Nephron progenitor cell (in vitro differentiated cells): ENCODE data around the gene TMEM117.

ENCODE experiments used
- DNase-seq: peaks from one replicate; pipeline ENCODE4 v3.0.0; 2021
- H3K27ac Mint-ChIP-seq: 2 replicates; pipeline ENCODE4 v1.8.0; 2021; ENCODE audit warnings: mild to moderate bottlenecking, moderate library complexity, mixed read lengths
- H3K27me3 Mint-ChIP-seq: 2 replicates; pipeline ENCODE4 v1.8.0; 2021; ENCODE audit warnings: mild to moderate bottlenecking, low read depth, mixed read lengths; ENCODE audit not compliant: poor library complexity
- H3K36me3 Mint-ChIP-seq: 2 replicates; pipeline ENCODE4 v1.8.0; 2021; ENCODE audit warnings: low read depth, mixed read lengths
- H3K4me1 Mint-ChIP-seq: 2 replicates; pipeline ENCODE4 v1.8.0; 2021; ENCODE audit warnings: mixed read lengths
- H3K4me3 Mint-ChIP-seq: 2 replicates; pipeline ENCODE4 v1.8.0; 2021; ENCODE audit warnings: mild to moderate bottlenecking, moderate library complexity, mixed read lengths
- H3K9me3 Mint-ChIP-seq: 2 replicates; pipeline ENCODE4 v1.8.0; 2021; ENCODE audit warnings: mild to moderate bottlenecking, moderate library complexity, mixed read lengths
- CTCF ChIP-seq: fragments of 200-600 bp; sonication (generic); IDR thresholded peaks from 2 replicates; pipeline ENCODE4 v1.5.0; 2021; ENCODE audit warnings: antibody characterized with exemption

Gene TMEM117

DNA sequence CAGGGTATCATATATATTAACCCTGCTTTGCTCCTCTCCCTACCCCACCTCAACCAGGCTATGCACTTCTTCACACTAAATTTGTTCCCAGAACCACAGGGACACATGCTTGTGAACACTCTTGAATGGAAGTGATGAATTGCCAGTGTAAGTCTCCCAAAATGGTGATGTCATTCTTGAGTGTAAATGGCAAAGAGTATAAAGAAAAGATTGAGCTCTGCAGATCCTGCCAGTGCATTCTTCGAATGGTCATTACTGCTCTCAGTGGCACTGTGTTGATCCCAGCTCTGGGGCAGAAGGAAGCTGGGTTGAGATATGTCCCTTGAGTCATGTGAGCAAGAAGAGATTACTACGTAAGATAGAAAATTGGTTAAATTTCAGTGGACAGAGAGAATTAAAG is 313.1 kb downstream of the TMEM117 start:
- Mint-ChIP-seq H3K4me3 (no peak overlapping the region), H3K4me1 (peaks cover 1% of the 10 kb centered on the region), H3K27ac (no peak overlapping the region), H3K27me3 (no peaks in the 10 kb centered on the region), H3K36me3 (no peaks in the 10 kb centered on the region), H3K9me3 (no peaks in the 10 kb centered on the region)
- TF ChIP-seq CTCF = no peak
- DNase-seq = no peak

- Mint-ChIP-seq H3K27me3 (no peaks in the 10 kb centered on the region), H3K36me3 (no peaks in the 10 kb centered on the region), H3K4me3 (no peak overlapping the region)
Observed at GRCh38 chr12:44154128-44154527, 318.2 kb downstream of the TMEM117 start.

GRCh38 chr12:44155358-44155757 is 319.5 kb downstream of the TMEM117 start:
- Mint-ChIP-seq H3K27me3 (no peaks in the 10 kb centered on the region), H3K4me1 (peaks cover 13% of the 10 kb centered on the region), H3K4me3 (no peak overlapping the region), H3K9me3 (no peaks in the 10 kb centered on the region), H3K36me3 (no peaks in the 10 kb centered on the region), H3K27ac (no peak overlapping the region)
- no peak for DNase-seq
- TF ChIP-seq CTCF = no peak

More at GRCh38 chr12:44154128-44154527, 318.2 kb downstream of the TMEM117 start:
- Mint-ChIP-seq H3K9me3 (no peaks in the 10 kb centered on the region), H3K4me1 (peaks cover 12% of the 10 kb centered on the region), H3K27ac (peak overlapping the region; percentile 82)
- TF ChIP-seq CTCF = no peak
- no peak for DNase-seq

GRCh38 chr12:44157359-44157758 is 321.5 kb downstream of the TMEM117 start:
- no peak for TF ChIP-seq CTCF
- no peaks in the 10 kb centered on the region for H3K36me3 Mint-ChIP-seq
- no peak for DNase-seq
- no peak overlapping the region for H3K4me3 Mint-ChIP-seq
- H3K4me1 Mint-ChIP-seq = peaks cover 13% of the 10 kb centered on the region
- H3K27ac Mint-ChIP-seq = no peak overlapping the region
- no peaks in the 10 kb centered on the region for H3K9me3 Mint-ChIP-seq
- H3K27me3 Mint-ChIP-seq = no peaks in the 10 kb centered on the region

GRCh38 chr12:44158746-44159145 is 322.9 kb downstream of the TMEM117 start:
- Mint-ChIP-seq H3K27me3 (no peaks in the 10 kb centered on the region), H3K36me3 (no peaks in the 10 kb centered on the region), H3K4me3 (no peak overlapping the region), H3K4me1 (peaks cover 13% of the 10 kb centered on the region), H3K27ac (no peak overlapping the region), H3K9me3 (no peaks in the 10 kb centered on the region)
- TF ChIP-seq CTCF = no peak
- DNase-seq = no peak

GRCh38 chr12:44159216-44159615 is 323.3 kb downstream of the TMEM117 start:
- no peaks in the 10 kb centered on the region for H3K36me3 Mint-ChIP-seq
- H3K27me3 Mint-ChIP-seq = no peaks in the 10 kb centered on the region
- TF ChIP-seq CTCF = no peak
- no peaks in the 10 kb centered on the region for H3K9me3 Mint-ChIP-seq
- no peak overlapping the region for H3K27ac Mint-ChIP-seq
- no peak for DNase-seq
- H3K4me1 Mint-ChIP-seq = peaks cover 9% of the 10 kb centered on the region
- H3K4me3 Mint-ChIP-seq = no peak overlapping the region
